HEK293T (cell line): ENCODE measurements around the gene ALG5.
A peak's percentile ranks its signal among the peaks of the same experiment; 100 is the strongest.

Experiments used
- CTCF ChIA-PET: fragments of 350-600 bp; formaldehyde crosslinking; extraction: SDS; loops from one replicate; lab custom pipeline; 2021; ENCODE audit warnings: antibody characterized with exemption, inconsistent platforms; lab: Yijun Ruan, JAX
- POLR2A ChIA-PET: fragments of 350-600 bp; formaldehyde crosslinking; extraction: SDS; loops from one replicate; lab custom pipeline; 2020; ENCODE audit warnings: antibody characterized with exemption, inconsistent platforms; lab: Yijun Ruan, JAX
- DNase-seq: peaks from one replicate; pipeline ENCODE4 v3.0.0; 2012; ENCODE audit warnings: mixed read lengths; ENCODE audit errors: extremely low spot score
- ARNT ChIP-seq: fragments of 450-650 bp; IDR thresholded peaks from 2 replicates; pipeline ENCODE4 v1.6.1; 2017; ENCODE audit warnings: mild to moderate bottlenecking
- BHLHE40 ChIP-seq: fragments of 450-650 bp; IDR thresholded peaks from 2 replicates; pipeline ENCODE4 v1.6.1; 2016; ENCODE audit warnings: mild to moderate bottlenecking, moderate library complexity, borderline replicate concordance
- CTBP1 ChIP-seq: fragments of 450-650 bp; IDR thresholded peaks from 2 replicates; pipeline ENCODE4 v1.6.1; 2016; ENCODE audit warnings: borderline replicate concordance
- ELF4 ChIP-seq: fragments of 450-650 bp; IDR thresholded peaks from 2 replicates; pipeline ENCODE4 v1.6.1; 2017; ENCODE audit warnings: antibody characterized with exemption
- FOXA1 ChIP-seq: fragments of 450-650 bp; IDR thresholded peaks from 2 replicates; pipeline ENCODE4 v1.6.1; 2016; ENCODE audit warnings: mild to moderate bottlenecking
- FOXK2 ChIP-seq: fragments of 450-650 bp; IDR thresholded peaks from 2 replicates; pipeline ENCODE4 v1.6.1; 2016; ENCODE audit warnings: mild to moderate bottlenecking
- FOXM1 ChIP-seq: fragments of 450-650 bp; IDR thresholded peaks from 2 replicates; pipeline ENCODE4 v1.6.1; 2017; ENCODE audit warnings: mild to moderate bottlenecking, borderline replicate concordance
- HDGF ChIP-seq: fragments of 450-650 bp; IDR thresholded peaks from 2 replicates; pipeline ENCODE4 v1.6.1; 2017; ENCODE audit warnings: antibody characterized with exemption, borderline replicate concordance
- L3MBTL2 ChIP-seq: fragments of 450-650 bp; conservative IDR thresholded peaks from 2 replicates; pipeline ENCODE4 v1.6.1; 2016; ENCODE audit warnings: mild to moderate bottlenecking
- LEF1 ChIP-seq: fragments of 450-650 bp; IDR thresholded peaks from 2 replicates; pipeline ENCODE4 v1.6.1; 2017; ENCODE audit warnings: mild to moderate bottlenecking, borderline replicate concordance
- NFRKB ChIP-seq: fragments of 450-650 bp; IDR thresholded peaks from 2 replicates; pipeline ENCODE4 v1.6.1; 2016; ENCODE audit warnings: mild to moderate bottlenecking, moderate library complexity
- SP1 ChIP-seq: fragments of 450-650 bp; IDR thresholded peaks from 2 replicates; pipeline ENCODE4 v1.6.1; 2017
- SUZ12 ChIP-seq: fragments of 450-650 bp; IDR thresholded peaks from 2 replicates; pipeline ENCODE4 v1.6.1; 2016; ENCODE audit warnings: mild to moderate bottlenecking
- TARDBP ChIP-seq: fragments of 450-650 bp; IDR thresholded peaks from 2 replicates; pipeline ENCODE4 v1.6.1; 2016
- ZNF384 ChIP-seq: fragments of 450-650 bp; IDR thresholded peaks from 2 replicates; pipeline ENCODE4 v1.6.1; 2016
- TF ChIP-seq, protein P1 (sequence below): fragments of 450-650 bp; IDR thresholded peaks from 2 replicates; pipeline ENCODE4 v1.6.1; 2016

Gene ALG5

GRCh38 chr13:37011788-37012187 lies 12.6 kb upstream of the ALG5 start:
- no peak for DNase-seq
- CTCF ChIA-PET: no interaction called here
- POLR2A ChIA-PET: interaction anchor here (1.7 kb wide), 1 partner anchor 11 kb away, joined by 5 read pairs; the partner anchor contains the start of gene EXOSC8
- no peak for TF ChIP-seq NFRKB
- TF ChIP-seq, protein P1, sequence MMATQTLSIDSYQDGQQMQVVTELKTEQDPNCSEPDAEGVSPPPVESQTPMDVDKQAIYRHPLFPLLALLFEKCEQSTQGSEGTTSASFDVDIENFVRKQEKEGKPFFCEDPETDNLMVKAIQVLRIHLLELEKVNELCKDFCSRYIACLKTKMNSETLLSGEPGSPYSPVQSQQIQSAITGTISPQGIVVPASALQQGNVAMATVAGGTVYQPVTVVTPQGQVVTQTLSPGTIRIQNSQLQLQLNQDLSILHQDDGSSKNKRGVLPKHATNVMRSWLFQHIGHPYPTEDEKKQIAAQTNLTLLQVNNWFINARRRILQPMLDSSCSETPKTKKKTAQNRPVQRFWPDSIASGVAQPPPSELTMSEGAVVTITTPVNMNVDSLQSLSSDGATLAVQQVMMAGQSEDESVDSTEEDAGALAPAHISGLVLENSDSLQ: peak; percentile 44; the same call in 1 of the 2 replicates

DNA sequence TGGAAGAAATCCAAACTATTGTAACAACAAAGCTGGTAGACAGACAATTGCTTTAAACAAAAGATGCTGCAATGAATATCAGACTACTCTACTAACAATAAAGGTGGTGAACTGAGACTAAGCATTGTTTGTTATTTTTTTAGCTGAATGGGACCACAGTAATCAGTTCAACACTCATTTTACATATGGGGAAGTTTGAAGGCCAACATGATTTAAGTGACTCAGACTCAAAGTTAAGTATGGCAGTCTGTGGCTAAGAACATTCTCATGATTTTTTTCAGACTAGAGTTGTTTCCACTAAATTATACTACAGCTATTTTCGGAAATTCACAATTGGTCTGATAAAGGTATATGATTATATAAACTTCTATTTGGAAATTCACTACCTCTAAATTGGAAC lies 11.9 kb upstream of the ALG5 start:
- POLR2A ChIA-PET: interaction anchor here (1.0 kb wide), 1 partner anchor 9 kb away, joined by 3 read pairs; no protein-coding TSS in a partner anchor
- DNase-seq: no peak
- TF ChIP-seq FOXK2 (no peak), SP1 (no peak), ELF4 (no peak), TARDBP (no peak), LEF1 (no peak), ZNF384 (no peak)
- CTCF ChIA-PET: no interaction called here

- DNase-seq: no peak
- ChIA-PET CTCF (no interaction called here), POLR2A (interaction anchor here (1.0 kb wide), 1 partner anchor 9 kb away, joined by 3 read pairs; no protein-coding TSS in a partner anchor)
- TF ChIP-seq SUZ12 (no peak), ZNF384 (no peak), CTBP1 (no peak), L3MBTL2 (no peak), TARDBP (no peak), SP1 (no peak), FOXM1 (no peak), ELF4 (no peak), HDGF (no peak), ARNT (no peak)
- TF ChIP-seq, protein P1: no peak
These were observed 11.3 kb upstream of the ALG5 start for GRCh38 chr13:37010424-37010823.

- no peak for DNase-seq
- ChIA-PET CTCF (no interaction called here), POLR2A (no interaction called here)
- TF ChIP-seq FOXK2 (no peak), LEF1 (no peak)
These were observed 10.6 kb upstream of the ALG5 start for GRCh38 chr13:37009692-37010091.

DNA sequence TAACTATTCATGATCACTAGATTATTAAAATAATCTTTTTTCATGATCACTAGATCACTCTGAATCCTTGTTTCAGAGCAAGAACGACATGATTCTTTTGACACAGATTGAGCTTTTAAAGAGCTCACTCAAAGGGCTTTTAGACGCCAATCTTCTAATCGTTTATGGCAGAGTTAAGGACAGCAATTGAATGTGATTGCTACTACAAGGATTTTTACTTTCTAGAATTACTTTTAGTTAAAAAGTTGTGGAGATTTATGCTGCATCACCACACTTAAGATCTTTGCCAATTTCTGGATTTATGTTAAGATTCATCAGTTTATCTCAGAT lies 2.7 kb upstream of the ALG5 start:
- TF ChIP-seq FOXK2 (no peak), LEF1 (no peak), BHLHE40 (no peak), CTBP1 (no peak), FOXM1 (no peak), ZNF384 (no peak), ARNT (no peak), HDGF (no peak), SUZ12 (no peak), SP1 (no peak), NFRKB (no peak), ELF4 (no peak), FOXA1 (no peak), TARDBP (no peak), L3MBTL2 (no peak)
- TF ChIP-seq, protein P1: no peak
- CTCF ChIA-PET: no interaction called here

DNA sequence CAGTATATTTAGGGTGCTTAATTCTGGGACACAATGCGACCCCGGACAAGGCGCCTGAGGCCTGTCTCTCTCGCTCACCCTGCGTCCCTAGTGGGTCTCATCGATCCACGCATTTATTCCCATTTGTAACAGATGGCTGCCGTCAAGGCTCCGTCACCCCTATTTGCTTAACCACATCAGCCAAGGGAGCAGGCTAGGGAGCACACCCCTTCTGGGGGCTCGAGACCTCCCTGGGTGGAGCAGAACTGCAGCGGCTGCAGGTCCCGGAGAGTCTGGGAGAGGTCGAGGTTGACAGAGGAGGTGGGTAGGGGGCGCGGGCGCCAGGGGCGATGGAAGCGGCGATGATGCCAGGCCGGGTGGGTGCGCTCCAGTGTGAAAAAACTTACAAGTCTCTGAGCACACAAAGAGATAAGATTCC lies 507 bp downstream of the ALG5 start:
- CTCF ChIA-PET: no interaction called here
- DNase-seq: peak; percentile 22
- no peak for TF ChIP-seq BHLHE40
- no peak for TF ChIP-seq SUZ12
- TF ChIP-seq CTBP1: no peak
- TF ChIP-seq L3MBTL2: no peak
- TF ChIP-seq FOXM1: no peak
- no peak for TF ChIP-seq HDGF
- no peak for TF ChIP-seq NFRKB
- no peak for TF ChIP-seq ARNT
- no peak for TF ChIP-seq ELF4
- no peak for TF ChIP-seq FOXK2
- TF ChIP-seq TARDBP: no peak
- TF ChIP-seq, protein P1: no peak
- TF ChIP-seq ZNF384: no peak
- TF ChIP-seq FOXA1: no peak
- no peak for TF ChIP-seq LEF1
- no peak for TF ChIP-seq SP1
- POLR2A ChIA-PET: interaction anchor here (2.5 kb wide), 1 partner anchor 48 kb away, joined by 16 read pairs; no protein-coding TSS in a partner anchor

More for the DNA sequence above, 2.7 kb upstream of the ALG5 start:
- DNase-seq: no peak
- POLR2A ChIA-PET: interaction anchor here (1.0 kb wide), 1 partner anchor 9 kb away, joined by 3 read pairs; no protein-coding TSS in a partner anchor
